ENCODE data around the gene STRN4.

Gene STRN4

DNA sequence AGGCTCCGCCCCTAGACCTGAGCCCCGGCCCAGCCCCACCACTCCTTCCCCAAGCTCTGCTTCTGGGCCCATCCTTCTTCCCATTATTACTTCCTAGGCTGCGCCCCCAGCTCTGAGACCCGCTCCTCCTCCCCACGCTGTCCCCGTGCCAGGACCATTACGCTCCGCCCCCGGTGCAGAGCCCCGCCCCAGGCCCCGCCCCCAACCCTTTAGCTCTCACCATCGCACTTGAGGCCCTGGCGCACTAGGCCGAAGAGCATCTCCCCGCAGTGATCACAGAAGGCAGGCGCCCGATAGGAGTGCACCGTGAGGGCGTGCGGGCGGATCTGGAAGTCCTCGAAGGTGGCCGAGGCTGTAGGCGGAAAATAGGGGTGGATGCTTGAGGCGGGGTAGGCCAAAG is 35.6 kb downstream of the STRN4 start:
- CTCF ChIA-PET = no interaction called here
- H3K27ac ChIP-seq = peak overlapping the region; percentile 38
- POLR2A ChIA-PET (ENCODE audit: low non-redundant PET) = no interaction called here
- no peak for DNase-seq (ENCODE audit: low spot score)
- TF ChIP-seq, protein P1, sequence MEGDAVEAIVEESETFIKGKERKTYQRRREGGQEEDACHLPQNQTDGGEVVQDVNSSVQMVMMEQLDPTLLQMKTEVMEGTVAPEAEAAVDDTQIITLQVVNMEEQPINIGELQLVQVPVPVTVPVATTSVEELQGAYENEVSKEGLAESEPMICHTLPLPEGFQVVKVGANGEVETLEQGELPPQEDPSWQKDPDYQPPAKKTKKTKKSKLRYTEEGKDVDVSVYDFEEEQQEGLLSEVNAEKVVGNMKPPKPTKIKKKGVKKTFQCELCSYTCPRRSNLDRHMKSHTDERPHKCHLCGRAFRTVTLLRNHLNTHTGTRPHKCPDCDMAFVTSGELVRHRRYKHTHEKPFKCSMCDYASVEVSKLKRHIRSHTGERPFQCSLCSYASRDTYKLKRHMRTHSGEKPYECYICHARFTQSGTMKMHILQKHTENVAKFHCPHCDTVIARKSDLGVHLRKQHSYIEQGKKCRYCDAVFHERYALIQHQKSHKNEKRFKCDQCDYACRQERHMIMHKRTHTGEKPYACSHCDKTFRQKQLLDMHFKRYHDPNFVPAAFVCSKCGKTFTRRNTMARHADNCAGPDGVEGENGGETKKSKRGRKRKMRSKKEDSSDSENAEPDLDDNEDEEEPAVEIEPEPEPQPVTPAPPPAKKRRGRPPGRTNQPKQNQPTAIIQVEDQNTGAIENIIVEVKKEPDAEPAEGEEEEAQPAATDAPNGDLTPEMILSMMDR (conservative IDR thresholded peaks at IDR 0.05; ENCODE audit: low read depth) = no peak

DNA sequence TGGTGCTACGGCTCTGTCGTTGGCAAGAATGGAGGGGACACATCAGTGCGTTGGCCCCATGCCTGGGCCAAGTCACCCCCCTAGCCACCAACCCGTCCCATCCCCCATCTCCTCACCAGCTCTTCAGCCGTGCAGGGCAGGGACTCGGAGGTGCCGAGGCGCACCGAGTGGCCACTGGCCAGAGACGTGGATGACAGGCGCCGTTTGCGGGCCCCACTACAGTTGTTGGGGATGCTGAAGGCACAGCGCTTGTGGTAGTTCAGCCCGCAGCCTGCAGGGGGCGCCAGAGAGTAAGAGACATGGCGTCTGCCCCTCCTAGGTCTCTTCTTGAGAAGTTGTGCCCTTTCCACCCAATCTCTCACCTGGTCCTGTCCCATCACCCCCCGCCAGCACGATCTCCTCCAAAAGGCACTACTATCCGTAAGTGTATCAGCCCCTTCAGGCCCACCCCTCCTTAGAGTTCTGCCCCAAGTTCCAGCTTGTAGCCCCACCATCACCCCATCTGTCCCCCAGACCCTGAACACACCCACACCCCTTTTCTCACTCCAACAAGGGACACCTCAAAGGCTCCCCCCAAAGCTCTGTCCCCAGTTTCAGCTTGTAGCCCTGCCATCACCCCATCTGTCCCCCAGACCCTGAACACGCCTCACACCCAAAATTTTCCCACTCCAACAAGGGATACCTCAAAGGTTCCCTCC is 41.7 kb downstream of the STRN4 start:
- no peak overlapping the region for H3K27ac ChIP-seq
- ChIA-PET CTCF (interaction anchor here (0.5 to 1.9 kb wide), 17 partner anchors 8 to 1568 kb away, joined by 3 to 11 read pairs (median 4); partner anchors contain the start of genes CALM3, DACT3 and PTGIR), POLR2A (ENCODE audit: low non-redundant PET) (no interaction called here)
- TF ChIP-seq, protein P1 (conservative IDR thresholded peaks at IDR 0.05; ENCODE audit: low read depth) = peak; percentile 85
- DNase-seq (ENCODE audit: low spot score) = peak; percentile 33

GRCh38 chr19:46700704-46701103 is 45.5 kb downstream of the STRN4 start:
- CTCF ChIA-PET = no interaction called here
- no peak overlapping the region for H3K27ac ChIP-seq
- TF ChIP-seq, protein P1 (conservative IDR thresholded peaks at IDR 0.05; ENCODE audit: low read depth) = no peak
- POLR2A ChIA-PET (ENCODE audit: low non-redundant PET) = no interaction called here
- DNase-seq (ENCODE audit: low spot score) = no peak

DNA sequence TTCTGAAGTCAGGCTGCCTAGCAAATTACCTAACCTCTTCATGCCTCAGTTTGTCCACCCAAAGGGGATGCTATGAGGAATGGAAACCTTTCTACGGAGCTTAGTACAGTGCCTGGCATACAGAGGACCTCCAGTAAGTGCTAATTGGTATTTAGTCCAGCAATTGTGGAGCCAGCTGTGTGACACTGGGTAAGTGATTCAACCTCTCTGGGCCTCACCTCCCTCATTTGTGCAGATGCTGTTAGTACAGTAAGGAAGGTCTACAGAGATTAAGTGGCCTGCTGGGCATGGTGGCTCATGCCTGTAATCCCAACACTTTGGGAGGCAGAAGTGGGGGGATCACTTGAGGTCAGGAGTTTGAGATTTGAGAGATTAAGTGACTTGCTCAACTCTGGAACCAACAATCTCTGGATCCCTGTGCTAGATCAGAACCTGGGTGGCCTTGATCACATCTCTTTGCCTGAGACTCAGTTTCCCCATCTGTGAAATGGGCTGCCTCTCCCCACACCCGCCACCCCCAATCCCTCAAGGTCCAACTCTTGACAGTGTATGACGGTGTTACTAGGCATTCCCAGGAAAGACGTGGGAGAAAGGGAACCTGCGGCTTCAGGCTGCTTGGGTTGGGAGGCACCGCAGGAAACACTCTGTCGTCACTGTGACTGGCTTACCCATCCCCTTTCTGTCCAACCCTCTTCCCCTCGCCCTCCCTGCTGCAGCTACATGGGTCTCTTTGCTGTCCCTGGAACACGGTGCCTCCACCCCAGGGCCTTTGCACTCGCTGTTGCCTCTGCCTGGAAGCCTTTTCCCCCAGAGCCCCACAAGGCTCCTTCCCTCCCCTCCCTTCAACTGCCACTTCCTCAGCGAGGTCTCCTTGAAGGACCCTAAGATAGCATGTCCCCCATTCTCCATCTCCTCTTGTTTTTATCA is 47.6 kb downstream of the STRN4 start:
- no peak for DNase-seq (ENCODE audit: low spot score)
- CTCF ChIA-PET = no interaction called here
- peak overlapping the region; percentile 49 for H3K27ac ChIP-seq
- TF ChIP-seq, protein P1 (conservative IDR thresholded peaks at IDR 0.05; ENCODE audit: low read depth) = no peak
- POLR2A ChIA-PET (ENCODE audit: low non-redundant PET) = no interaction called here

DNA sequence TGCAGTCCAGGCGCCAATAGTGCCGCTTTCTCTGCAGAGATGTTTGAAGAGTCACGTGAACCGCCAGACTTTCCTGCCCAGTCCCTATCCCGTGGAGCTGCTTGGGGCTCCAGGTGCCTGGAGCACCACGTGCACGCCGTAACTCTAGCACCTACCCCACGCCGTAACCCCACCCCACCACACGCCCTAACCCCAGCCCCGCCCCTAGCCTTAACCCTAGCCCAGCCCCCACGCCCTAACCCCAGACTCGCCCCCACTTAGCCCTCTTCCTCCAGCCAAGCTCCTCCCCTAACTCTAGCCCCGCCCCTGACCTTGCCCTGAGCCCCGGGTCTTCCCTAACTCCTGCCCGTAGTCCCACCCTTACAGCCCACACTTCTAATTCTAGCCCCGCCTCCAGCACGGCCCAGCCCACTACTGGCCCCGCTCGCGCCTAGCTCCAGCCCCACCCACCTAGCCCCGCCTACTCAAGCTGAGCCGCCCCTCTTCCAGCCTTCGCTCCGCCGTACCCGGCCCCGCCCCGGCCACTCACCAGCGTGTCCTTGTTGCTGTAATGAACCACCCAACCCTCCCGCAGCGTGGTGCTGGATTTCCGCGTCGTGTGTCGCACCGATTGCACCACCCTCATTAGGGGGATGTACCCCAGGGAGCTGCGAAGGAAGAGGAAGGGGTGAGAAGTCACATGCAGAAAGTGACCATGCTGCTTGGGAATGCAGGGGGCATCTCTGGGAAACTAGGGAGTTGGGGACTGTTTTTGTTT is 48.9 kb downstream of the STRN4 start:
- peak overlapping the region; percentile 49 for H3K27ac ChIP-seq
- ChIA-PET POLR2A (ENCODE audit: low non-redundant PET) (interaction anchor here (0.5 to 0.6 kb wide), 2 partner anchors 11 to 20 kb away, joined by 3 to 6 read pairs; partner anchors contain the start of gene PRKD2), CTCF (no interaction called here)
- no peak for DNase-seq (ENCODE audit: low spot score)
- TF ChIP-seq, protein P1 (conservative IDR thresholded peaks at IDR 0.05; ENCODE audit: low read depth) = no peak

DNA sequence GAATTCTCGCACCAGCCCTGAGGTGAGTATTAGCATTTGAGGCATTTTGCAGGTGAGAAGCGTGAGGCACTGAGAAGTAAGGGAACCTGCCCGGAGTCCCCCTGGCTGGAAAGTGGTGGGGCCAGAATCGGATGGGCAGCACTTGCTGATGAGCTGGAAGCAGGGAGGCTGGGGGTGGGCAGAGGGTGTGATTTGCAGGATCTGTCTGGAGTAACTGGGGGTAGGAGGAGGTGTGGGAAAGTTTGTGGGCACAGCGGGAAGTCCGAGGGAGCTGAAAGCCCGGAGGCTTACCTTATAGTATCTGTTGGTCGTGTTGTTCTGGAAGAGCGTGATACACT is 49.4 kb downstream of the STRN4 start:
- ChIA-PET POLR2A (ENCODE audit: low non-redundant PET) (interaction anchor here (0.6 kb wide), 1 partner anchor 10 kb away, joined by 6 read pairs; no protein-coding TSS in a partner anchor), CTCF (interaction anchor here (0.5 kb wide), 1 partner anchor 265 kb away, joined by 4 read pairs; no protein-coding TSS in a partner anchor)
- DNase-seq (ENCODE audit: low spot score) = no peak
- peak overlapping the region; percentile 49 for H3K27ac ChIP-seq
- TF ChIP-seq, protein P1 (conservative IDR thresholded peaks at IDR 0.05; ENCODE audit: low read depth) = no peak
